SU-DHL-6 (cell line): ENCODE data around the gene CELSR1.

Source experiments
- H2AFZ ChIP-seq: fragments of 200-600 bp; sonication (generic); 2 replicates; pipeline ENCODE4 v1.6.1; 2014; ENCODE audit warnings: low read depth, mild to moderate bottlenecking, moderate library complexity, mixed read lengths, antibody characterized with exemption, low read length; ENCODE audit not compliant: severe bottlenecking
- H3F3A ChIP-seq: fragments of 200-600 bp; shearing (Covaris generic); 2 replicates; pipeline ENCODE4 v1.6.0; 2016; ENCODE audit warnings: antibody characterized with exemption, mild to moderate bottlenecking; ENCODE audit not compliant: insufficient read depth
- H3K27ac ChIP-seq: fragments of 200-600 bp; sonication (generic); 2 replicates; pipeline ENCODE4 v1.5.1; 2016; ENCODE audit warnings: low read depth, mild to moderate bottlenecking, low read length, moderate library complexity, mixed read lengths
- H3K27me3 ChIP-seq: fragments of 200-600 bp; sonication (generic), shearing (Covaris generic); 2 replicates; pipeline ENCODE4 v1.6.0; 2014; ENCODE audit warnings: mild to moderate bottlenecking, low read length
- H3K36me3 ChIP-seq: fragments of 200-600 bp; sonication (generic); 2 replicates; pipeline ENCODE4 v1.6.1; 2014; ENCODE audit warnings: mild to moderate bottlenecking, low read length, mixed read lengths
- H3K4me2 ChIP-seq: fragments of 300-600, 200-600 bp; shearing (Covaris generic), sonication (generic); 2 replicates; pipeline ENCODE4 v1.6.0; 2014; ENCODE audit warnings: low read length, low read depth, mild to moderate bottlenecking; ENCODE audit not compliant: poor library complexity, severe bottlenecking
- H3K4me3 ChIP-seq: fragments of 200-600 bp; sonication (generic); 2 replicates; pipeline ENCODE4 v1.5.1; 2014; ENCODE audit warnings: antibody characterized with exemption, low read length, mild to moderate bottlenecking, mixed read lengths; ENCODE audit not compliant: insufficient read depth, poor library complexity, severe bottlenecking
- H3K79me2 ChIP-seq: fragments of 200-600 bp; sonication (generic); 2 replicates; pipeline ENCODE4 v1.6.1; 2014; ENCODE audit warnings: mild to moderate bottlenecking, low read length, moderate library complexity; ENCODE audit not compliant: insufficient read depth
- H3K9ac ChIP-seq: fragments of 200-600 bp; sonication (generic); 2 replicates; pipeline ENCODE4 v1.7.0; 2014; ENCODE audit warnings: mild to moderate bottlenecking, low read length
- H3K9me2 ChIP-seq: fragments of 200-600 bp; sonication (generic); replicated peaks from 2 replicates; pipeline ENCODE4 v1.6.1; 2014; ENCODE audit warnings: low read length; ENCODE audit not compliant: insufficient read depth
- H3K9me3 ChIP-seq: fragments of 200-600 bp; sonication (generic); 2 replicates; pipeline ENCODE4 v1.6.1; 2014; ENCODE audit warnings: low read length, mixed read lengths; ENCODE audit not compliant: insufficient read depth
- H4K20me1 ChIP-seq: fragments of 200-600 bp; sonication (generic); 2 replicates; pipeline ENCODE4 v1.6.1; 2014; ENCODE audit warnings: low read depth, mild to moderate bottlenecking, antibody characterized with exemption, low read length, moderate library complexity, mixed read lengths
- EZH2phosphoT487 ChIP-seq: fragments of 200-600 bp; sonication (generic), shearing (Covaris generic); conservative IDR thresholded peaks from 2 replicates; pipeline ENCODE4 v1.6.1; 2018; ENCODE audit warnings: mild to moderate bottlenecking, antibody characterized with exemption, low read length, moderate library complexity, mixed read lengths
- TF ChIP-seq, protein P1 (sequence below): fragments of 200-600 bp; sonication (generic); IDR thresholded peaks from one replicate; pipeline ENCODE4 v1.5.1; 2017; ENCODE audit warnings: antibody characterized with exemption, mild to moderate bottlenecking, low read length, moderate library complexity; ENCODE audit not compliant: insufficient read depth, poor library complexity, severe bottlenecking

CELSR1 gene

GRCh38 chr22:46553189-46553588 is 15.8 kb upstream of the CELSR1 start:
- Histone ChIP-seq H3K9me3 (peaks cover 14% of the 10 kb centered on the region; the same call in 1 of the 2 replicates), H3K36me3 (no peaks in the 10 kb centered on the region), H3K79me2 (no peaks in the 10 kb centered on the region), H4K20me1 (no peaks in the 10 kb centered on the region), H3K9ac (no peak overlapping the region), H3K4me3 (no peak overlapping the region), H3F3A (no peaks in the 10 kb centered on the region), H3K9me2 (no peaks in the 10 kb centered on the region), H3K4me2 (no peak overlapping the region), H3K27ac (no peak overlapping the region), H3K27me3 (no peaks in the 10 kb centered on the region), H2AFZ (no peak overlapping the region)
- TF ChIP-seq EZH2phosphoT487 = no peak
- TF ChIP-seq, protein P1, sequence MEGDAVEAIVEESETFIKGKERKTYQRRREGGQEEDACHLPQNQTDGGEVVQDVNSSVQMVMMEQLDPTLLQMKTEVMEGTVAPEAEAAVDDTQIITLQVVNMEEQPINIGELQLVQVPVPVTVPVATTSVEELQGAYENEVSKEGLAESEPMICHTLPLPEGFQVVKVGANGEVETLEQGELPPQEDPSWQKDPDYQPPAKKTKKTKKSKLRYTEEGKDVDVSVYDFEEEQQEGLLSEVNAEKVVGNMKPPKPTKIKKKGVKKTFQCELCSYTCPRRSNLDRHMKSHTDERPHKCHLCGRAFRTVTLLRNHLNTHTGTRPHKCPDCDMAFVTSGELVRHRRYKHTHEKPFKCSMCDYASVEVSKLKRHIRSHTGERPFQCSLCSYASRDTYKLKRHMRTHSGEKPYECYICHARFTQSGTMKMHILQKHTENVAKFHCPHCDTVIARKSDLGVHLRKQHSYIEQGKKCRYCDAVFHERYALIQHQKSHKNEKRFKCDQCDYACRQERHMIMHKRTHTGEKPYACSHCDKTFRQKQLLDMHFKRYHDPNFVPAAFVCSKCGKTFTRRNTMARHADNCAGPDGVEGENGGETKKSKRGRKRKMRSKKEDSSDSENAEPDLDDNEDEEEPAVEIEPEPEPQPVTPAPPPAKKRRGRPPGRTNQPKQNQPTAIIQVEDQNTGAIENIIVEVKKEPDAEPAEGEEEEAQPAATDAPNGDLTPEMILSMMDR = no peak

GRCh38 chr22:46551996-46552395 is 14.6 kb upstream of the CELSR1 start:
- no peak for TF ChIP-seq EZH2phosphoT487
- TF ChIP-seq, protein P1 = no peak
- no peak overlapping the region for H3K27ac ChIP-seq
- H3K27me3 ChIP-seq = no peaks in the 10 kb centered on the region
- H3K9ac ChIP-seq = no peak overlapping the region
- H3K9me2 ChIP-seq = no peaks in the 10 kb centered on the region
- no peak overlapping the region for H3K4me3 ChIP-seq
- no peak overlapping the region for H3K4me2 ChIP-seq
- no peaks in the 10 kb centered on the region for H4K20me1 ChIP-seq
- no peaks in the 10 kb centered on the region for H3K79me2 ChIP-seq
- H2AFZ ChIP-seq = no peak overlapping the region
- H3F3A ChIP-seq = no peaks in the 10 kb centered on the region
- peaks cover 12% of the 10 kb centered on the region; the same call in 1 of the 2 replicates for H3K9me3 ChIP-seq
- H3K36me3 ChIP-seq = no peaks in the 10 kb centered on the region

DNA sequence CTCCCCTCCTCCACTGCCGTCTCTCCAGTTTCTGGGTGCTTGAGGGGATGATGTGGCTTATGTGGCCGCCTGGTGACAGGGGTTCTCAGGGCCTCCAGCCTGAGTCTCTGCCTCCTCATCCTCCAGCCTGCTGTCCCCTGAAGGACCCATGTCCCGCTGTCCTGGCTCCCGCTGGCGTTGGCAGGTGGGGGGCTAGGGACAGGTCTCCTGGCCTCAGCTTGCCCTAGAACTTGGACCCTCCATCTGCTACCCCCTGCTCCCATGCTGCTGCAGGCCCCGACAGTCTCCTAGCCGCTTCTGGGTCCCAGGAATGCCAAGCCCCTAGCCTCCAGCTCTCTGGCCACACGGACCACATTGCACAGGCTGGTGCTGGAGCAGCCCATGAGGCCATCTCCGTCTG is 13.9 kb upstream of the CELSR1 start:
- H2AFZ ChIP-seq = no peak overlapping the region

More for the DNA sequence above, 13.9 kb upstream of the CELSR1 start:
- Histone ChIP-seq H3K4me3 (no peak overlapping the region), H3K9me2 (no peaks in the 10 kb centered on the region), H4K20me1 (no peaks in the 10 kb centered on the region), H3F3A (no peaks in the 10 kb centered on the region), H3K36me3 (no peaks in the 10 kb centered on the region), H3K27me3 (no peaks in the 10 kb centered on the region), H3K4me2 (no peak overlapping the region), H3K27ac (no peak overlapping the region), H3K9me3 (0 out of 2 replicates have a peak, but pooled peaks cover 6% of the 10 kb centered on the region), H3K79me2 (no peaks in the 10 kb centered on the region), H3K9ac (no peak overlapping the region)
- no peak for TF ChIP-seq EZH2phosphoT487
- TF ChIP-seq, protein P1 = no peak
